ENCODE measurements around the gene ERN2. TPM values are rescaled to one million over a fixed set of nuclear protein-coding genes. Genes with fewer than 3 reads are reported as not detected.

The ERN2 gene
- total RNA-seq = 10 to 100 TPM in 1 of 2 donors, under 1 TPM in 1; 0.46 to 10.6 TPM
- polyA plus RNA-seq = 1 to 10 TPM; 2.6 to 4.4 TPM
- long read RNA-seq, donor 1 = 0 reads
- long read RNA-seq, donor 2 = 0 reads
- long read RNA-seq, donor 3 = 0 reads
- long read RNA-seq, donor 4 = 0 reads
- long read RNA-seq, donor 5 = 0 reads

GRCh38 chr16:23712976-23713375, at the start of gene ERN2:
TSS of gene ERN2 (minus strand) at chr16:23713222. CDS start at chr16:23713187, 35 bp downstream.
- peaks cover 0 to 28% (median 23%) of the 10 kb centered on the region in 3 donors for H3K27me3 ChIP-seq (ENCODE audit: control insufficient read depth in 3 of 3, insufficient read depth in 3 of 3, low read length in 2 of 3)

GRCh38 chr16:23757937-23758619, 45.1 kb upstream of the ERN2 start:
- TF ChIP-seq CTCF (IDR thresholded peaks at IDR 0.05; ENCODE audit: control extremely low read depth, extremely low read depth) = no peak
- peaks cover 0 to 38% (median 14%) of the 10 kb centered on the region in 3 donors for H3K27me3 ChIP-seq (ENCODE audit: control insufficient read depth in 3 of 3, insufficient read depth in 3 of 3, low read length in 2 of 3)
- DNase-seq = no peak
- H3K9me3 ChIP-seq (ENCODE audit: control insufficient read depth in 4 of 4, insufficient read depth in 3 of 4, low read length in 3 of 4) = peaks cover 0 to 7% (median 0%) of the 10 kb centered on the region in 4 donors
- H3K36me3 ChIP-seq (ENCODE audit: control insufficient read depth in 4 of 4, insufficient read depth in 4 of 4, low read length in 4 of 4) = no peaks in the 10 kb centered on the region
- no peak overlapping the region for H3K9ac ChIP-seq (ENCODE audit: insufficient read depth in 1 of 2, low read length in 2 of 2)
- ATAC-seq (ENCODE audit: insufficient read depth, low FRiP score) = no peak
- 86 to 90% methylated on average over 6 of the region's 6 CpGs for WGBS, 2 donors
- no peak overlapping the region for H3K4me3 ChIP-seq
- H3K27ac ChIP-seq (ENCODE audit: low read depth in 1 of 2, low read length in 1 of 2) = no peak overlapping the region
- peaks cover 0 to 10% (median 0%) of the 10 kb centered on the region in 5 donors for H3K4me1 ChIP-seq (ENCODE audit: control insufficient read depth in 5 of 5, insufficient read depth in 5 of 5, low read length in 5 of 5)

More at GRCh38 chr16:23712976-23713375, at the start of gene ERN2:
- no peak within 1 kb of the TSS for H3K4me3 ChIP-seq
- no peak for TF ChIP-seq CTCF (IDR thresholded peaks at IDR 0.05; ENCODE audit: control extremely low read depth, extremely low read depth)
- no peaks in the 10 kb centered on the region for H3K36me3 ChIP-seq (ENCODE audit: control insufficient read depth in 4 of 4, insufficient read depth in 4 of 4, low read length in 4 of 4)
- DNase-seq = no peak
- H3K9me3 ChIP-seq (ENCODE audit: control insufficient read depth in 4 of 4, insufficient read depth in 3 of 4, low read length in 3 of 4) = peaks cover 0 to 18% (median 4%) of the 10 kb centered on the region in 4 donors
- no peak for ATAC-seq (ENCODE audit: insufficient read depth, low FRiP score)
- 4 to 7% methylated on average over 37 of the region's 37 CpGs for WGBS, 2 donors
- peaks cover 0 to 4% (median 0%) of the 10 kb centered on the region in 5 donors for H3K4me1 ChIP-seq (ENCODE audit: control insufficient read depth in 5 of 5, insufficient read depth in 5 of 5, low read length in 5 of 5)
- H3K27ac ChIP-seq (ENCODE audit: low read depth in 1 of 2, low read length in 1 of 2) = no peak within 1 kb of the TSS
- H3K9ac ChIP-seq (ENCODE audit: insufficient read depth in 1 of 2, low read length in 2 of 2) = no peak within 1 kb of the TSS

GRCh38 chr16:23757116-23757515, 44.1 kb upstream of the ERN2 start:
- Histone ChIP-seq H3K27ac (ENCODE audit: low read depth in 1 of 2, low read length in 1 of 2) (no peak overlapping the region), H3K9ac (ENCODE audit: insufficient read depth in 1 of 2, low read length in 2 of 2) (no peak overlapping the region), H3K9me3 (ENCODE audit: control insufficient read depth in 4 of 4, insufficient read depth in 3 of 4, low read length in 3 of 4) (peaks cover 0 to 7% (median 0%) of the 10 kb centered on the region in 4 donors), H3K4me3 (no peak overlapping the region), H3K36me3 (ENCODE audit: control insufficient read depth in 4 of 4, insufficient read depth in 4 of 4, low read length in 4 of 4) (no peaks in the 10 kb centered on the region), H3K27me3 (ENCODE audit: control insufficient read depth in 3 of 3, insufficient read depth in 3 of 3, low read length in 2 of 3) (peaks cover 0 to 42% (median 14%) of the 10 kb centered on the region in 3 donors), H3K4me1 (ENCODE audit: control insufficient read depth in 5 of 5, insufficient read depth in 5 of 5, low read length in 5 of 5) (peaks cover 0 to 10% (median 0%) of the 10 kb centered on the region in 5 donors)
- 88 to 90% methylated on average over 9 of the region's 9 CpGs for WGBS, 2 donors
- TF ChIP-seq CTCF (IDR thresholded peaks at IDR 0.05; ENCODE audit: control extremely low read depth, extremely low read depth) = no peak
- ATAC-seq (ENCODE audit: insufficient read depth, low FRiP score) (no peak), DNase-seq (no peak)
